ENCODE measurements around the gene PCSK2.

The PCSK2 gene

DNA sequence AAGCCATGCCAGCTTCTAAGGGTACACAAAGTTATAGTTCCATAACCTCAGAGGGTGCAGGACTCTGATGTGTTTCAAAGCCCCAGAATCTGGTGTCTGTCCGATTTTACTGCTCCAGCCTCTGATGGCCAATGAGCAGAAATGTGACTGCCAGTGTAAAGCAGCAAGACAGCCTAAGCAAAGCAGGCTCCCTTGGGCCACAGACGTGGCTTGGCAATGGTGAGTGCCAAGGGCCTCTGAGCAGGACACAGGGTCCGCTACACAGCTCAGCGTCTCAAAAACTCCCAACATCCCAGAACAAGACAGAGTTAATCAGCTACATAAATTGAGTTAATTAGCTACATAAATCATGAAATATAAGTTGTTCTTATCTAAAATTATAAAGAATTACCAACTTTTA lies 69.2 kb downstream of the PCSK2 start:
- DNase-seq (ENCODE audit: extremely low read depth, insufficient read length), result no peak
- Histone ChIP-seq H3K27me3 (replicated peaks; ENCODE audit: control insufficient read depth, insufficient read depth, low read length) (no peaks in the 10 kb centered on the region), H3K4me3 (replicated peaks; ENCODE audit: low read depth, low read length) (no peak overlapping the region), H3K36me3 (ENCODE audit: control insufficient read depth, insufficient read depth, low read length) (no peaks in the 10 kb centered on the region)
- no peak for TF ChIP-seq CTCF (IDR thresholded peaks at IDR 0.05; ENCODE audit: insufficient read depth, low read length, poor library complexity, severe bottlenecking)

DNA sequence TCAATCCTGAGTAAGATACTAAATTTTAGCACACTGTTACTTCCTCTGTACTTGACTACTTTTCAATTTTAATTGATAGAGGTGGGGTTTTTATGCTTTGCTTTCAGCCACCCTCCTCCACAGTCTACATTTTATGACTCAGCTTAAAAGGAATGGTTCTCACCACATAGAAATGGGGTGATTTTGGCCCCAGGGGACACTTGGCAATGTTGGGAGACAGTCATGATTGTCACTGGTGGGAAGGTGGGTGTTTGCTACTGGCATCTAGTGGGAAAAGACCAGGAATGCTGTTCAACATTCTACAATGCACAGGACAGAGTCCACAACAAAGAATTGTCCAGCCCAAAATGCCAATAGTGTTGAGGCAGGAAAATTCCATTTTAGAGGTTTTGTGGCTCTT lies 71.3 kb downstream of the PCSK2 start:
- DNase-seq (ENCODE audit: extremely low read depth, insufficient read length), result no peak
- TF ChIP-seq CTCF (IDR thresholded peaks at IDR 0.05; ENCODE audit: insufficient read depth, low read length, poor library complexity, severe bottlenecking), result no peak
- Histone ChIP-seq H3K36me3 (ENCODE audit: control insufficient read depth, insufficient read depth, low read length) (no peaks in the 10 kb centered on the region), H3K4me3 (replicated peaks; ENCODE audit: low read depth, low read length) (no peak overlapping the region), H3K27me3 (replicated peaks; ENCODE audit: control insufficient read depth, insufficient read depth, low read length) (no peaks in the 10 kb centered on the region)

DNA sequence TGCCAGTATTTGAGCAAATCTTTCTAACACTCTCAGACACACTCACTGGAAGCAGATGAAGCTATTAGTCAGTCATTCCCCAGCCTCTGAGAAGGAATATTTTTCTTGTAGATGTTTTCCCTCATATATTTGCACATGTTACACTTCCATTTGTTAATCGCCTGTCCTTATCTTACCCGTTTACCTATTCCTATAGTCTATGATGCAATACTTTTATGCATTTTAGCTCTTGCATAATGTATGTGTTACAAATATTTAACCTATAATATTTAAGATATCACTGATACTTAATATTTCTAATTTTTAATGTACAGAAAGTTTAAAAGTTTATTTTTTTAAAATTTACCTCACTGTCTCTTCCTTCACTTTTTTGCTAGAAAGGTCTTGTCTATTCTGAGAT lies 71.9 kb downstream of the PCSK2 start:
- TF ChIP-seq CTCF (IDR thresholded peaks at IDR 0.05; ENCODE audit: insufficient read depth, low read length, poor library complexity, severe bottlenecking), result no peak
- Histone ChIP-seq H3K4me3 (replicated peaks; ENCODE audit: low read depth, low read length) (no peak overlapping the region), H3K27me3 (replicated peaks; ENCODE audit: control insufficient read depth, insufficient read depth, low read length) (no peaks in the 10 kb centered on the region), H3K36me3 (ENCODE audit: control insufficient read depth, insufficient read depth, low read length) (no peaks in the 10 kb centered on the region)
- DNase-seq (ENCODE audit: extremely low read depth, insufficient read length), result no peak

DNA sequence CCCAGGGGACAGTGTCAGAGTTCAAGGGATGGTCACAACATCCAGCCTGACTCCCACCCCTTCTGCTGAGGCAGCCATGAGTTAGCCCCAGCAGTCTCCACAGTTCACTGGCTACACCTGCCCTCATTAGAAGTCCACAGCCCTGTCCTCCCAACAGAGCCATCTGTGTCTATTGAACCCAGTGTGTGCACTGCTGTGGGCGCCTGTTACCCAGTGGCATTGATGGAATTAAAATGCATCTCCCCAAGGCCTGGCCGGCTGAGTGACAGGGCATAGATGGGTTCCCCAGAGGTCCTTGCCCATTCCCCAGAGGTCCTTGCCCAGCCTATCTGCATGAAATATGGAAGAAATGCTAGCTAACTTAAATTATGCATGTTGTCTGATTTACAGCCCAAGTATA lies 73.3 kb downstream of the PCSK2 start:
- TF ChIP-seq CTCF (IDR thresholded peaks at IDR 0.05; ENCODE audit: insufficient read depth, low read length, poor library complexity, severe bottlenecking), result no peak
- DNase-seq (ENCODE audit: extremely low read depth, insufficient read length), result no peak
- no peaks in the 10 kb centered on the region for H3K27me3 ChIP-seq (replicated peaks; ENCODE audit: control insufficient read depth, insufficient read depth, low read length)
- no peak overlapping the region for H3K4me3 ChIP-seq (replicated peaks; ENCODE audit: low read depth, low read length)
- H3K36me3 ChIP-seq (ENCODE audit: control insufficient read depth, insufficient read depth, low read length), result no peaks in the 10 kb centered on the region

- H3K27me3 ChIP-seq (replicated peaks; ENCODE audit: control insufficient read depth, insufficient read depth, low read length), result no peaks in the 10 kb centered on the region
- DNase-seq (ENCODE audit: extremely low read depth, insufficient read length), result no peak
Observed at GRCh38 chr20:17304774-17305173, 77.9 kb downstream of the PCSK2 start.

More at GRCh38 chr20:17304774-17305173, 77.9 kb downstream of the PCSK2 start:
- H3K36me3 ChIP-seq (ENCODE audit: control insufficient read depth, insufficient read depth, low read length), result no peaks in the 10 kb centered on the region
- H3K4me3 ChIP-seq (replicated peaks; ENCODE audit: low read depth, low read length), result no peak overlapping the region
- no peak for TF ChIP-seq CTCF (IDR thresholded peaks at IDR 0.05; ENCODE audit: insufficient read depth, low read length, poor library complexity, severe bottlenecking)
